GM18517 (cell line): ENCODE measurements around the gene FOSL2.

Experiments used
- ATAC-seq: cut with Tn5 transposase; IDR thresholded peaks from one replicate; pipeline ENCODE4 v1.9.1; 2021; ENCODE audit warnings: mild to moderate bottlenecking, moderate library complexity; ENCODE audit not compliant: unreplicated experiment

FOSL2 gene

DNA sequence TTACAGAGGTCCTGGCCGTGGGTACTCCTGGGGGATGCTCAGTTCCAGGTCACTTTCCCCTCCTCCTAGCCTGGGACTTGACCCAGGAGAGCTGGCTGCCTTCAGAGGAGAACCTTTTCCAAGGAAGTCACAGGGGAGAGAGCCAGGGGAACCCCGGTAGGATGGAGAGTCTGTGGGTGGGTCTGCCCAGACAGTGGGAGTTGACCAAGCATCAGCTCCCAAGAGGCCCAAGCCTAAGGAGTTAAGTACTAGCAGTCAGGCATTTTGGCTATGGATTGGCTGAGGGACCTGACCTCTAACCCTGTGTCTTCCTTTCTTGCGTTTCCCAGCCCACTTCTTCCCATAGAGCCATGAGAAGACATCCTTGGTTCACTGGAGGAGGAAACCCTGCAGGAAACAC is 54.4 kb downstream of the FOSL2 start:
- ATAC-seq = no peak

- ATAC-seq = no peak
Measured at GRCh38 chr2:28447943-28448792, 55.5 kb downstream of the FOSL2 start.

- no peak for ATAC-seq
Measured at GRCh38 chr2:28448793-28449100, 56.1 kb downstream of the FOSL2 start.

GRCh38 chr2:28449126-28449487 is 56.4 kb downstream of the FOSL2 start:
- no peak for ATAC-seq

- no peak for ATAC-seq
Measured at GRCh38 chr2:28449488-28450395, 57.1 kb downstream of the FOSL2 start.

GRCh38 chr2:28450901-28451565 is 58.4 kb downstream of the FOSL2 start:
- no peak for ATAC-seq

- ATAC-seq = no peak
Measured at GRCh38 chr2:28451793-28452533, 59.3 kb downstream of the FOSL2 start.

DNA sequence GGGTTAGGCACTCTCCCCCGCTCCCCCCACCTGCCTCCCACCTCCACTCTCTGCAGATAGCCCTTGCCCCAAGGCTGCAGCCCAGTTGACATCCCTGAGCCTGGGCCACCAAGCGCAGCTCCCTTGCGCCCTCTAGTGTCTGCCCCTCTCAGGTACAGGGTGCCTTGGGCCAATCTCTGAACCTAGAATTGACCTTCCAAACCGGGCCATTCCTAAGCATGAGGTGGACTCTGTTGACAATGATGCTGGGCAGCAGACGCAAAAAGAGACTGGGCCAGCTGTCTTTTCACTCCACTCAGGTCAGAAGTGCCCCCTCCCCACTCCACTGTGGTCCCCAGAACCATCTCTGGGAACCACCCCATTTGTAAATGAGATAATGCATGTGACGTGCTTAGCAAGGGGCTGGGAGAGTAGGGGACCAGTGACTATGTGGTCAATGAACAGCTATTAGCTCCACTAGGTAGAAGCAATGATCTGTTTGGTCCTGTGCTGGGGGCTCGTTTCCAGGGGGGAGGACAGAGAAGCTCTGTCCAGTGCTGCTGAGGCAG is 60.0 kb downstream of the FOSL2 start:
- ATAC-seq = no peak

- ATAC-seq = no peak
Measured at GRCh38 chr2:28453396-28453795, 60.7 kb downstream of the FOSL2 start.

DNA sequence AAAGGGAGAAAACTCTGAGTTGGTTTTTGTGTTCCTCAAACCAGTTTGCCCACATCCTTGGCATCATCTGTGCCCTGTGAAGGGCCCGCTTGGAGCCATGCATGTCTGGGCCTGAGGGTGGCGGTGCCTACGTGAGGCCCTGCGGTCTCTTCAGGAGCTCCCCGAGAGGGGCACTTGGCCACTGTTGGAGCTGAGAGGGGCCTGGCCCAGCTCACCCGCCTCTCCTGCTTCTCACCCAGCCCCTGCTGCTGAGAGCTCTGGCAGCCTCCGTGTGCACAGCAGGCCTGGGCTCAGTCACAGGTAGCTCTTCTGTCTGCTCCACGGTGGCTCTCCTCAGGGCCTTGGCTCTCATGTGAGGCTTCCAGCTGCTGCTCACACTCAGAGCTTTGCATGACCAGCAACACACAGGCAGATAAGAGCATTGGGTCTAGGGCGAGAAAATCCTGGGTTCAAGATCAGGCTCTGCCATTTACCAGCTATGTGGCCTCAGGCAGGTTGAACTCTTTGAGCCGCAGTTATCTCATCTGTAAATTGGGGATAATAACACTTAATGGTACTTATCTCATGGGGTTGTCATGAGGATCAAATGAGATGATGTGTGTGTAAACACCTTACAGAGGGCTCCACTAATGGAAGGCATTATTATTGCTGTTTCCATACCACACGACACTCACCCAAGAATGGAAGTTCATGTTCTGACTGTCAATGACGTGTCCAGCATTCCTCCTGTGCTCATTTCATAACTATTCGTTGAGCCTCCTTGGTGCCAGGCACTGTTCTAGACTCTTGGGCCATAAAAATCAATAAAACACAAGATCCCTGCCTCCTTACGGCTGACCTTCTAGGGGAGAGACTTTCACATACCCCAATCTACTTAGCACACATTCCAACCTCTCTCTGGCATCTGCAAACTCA is 61.6 kb downstream of the FOSL2 start:
- no peak for ATAC-seq

DNA sequence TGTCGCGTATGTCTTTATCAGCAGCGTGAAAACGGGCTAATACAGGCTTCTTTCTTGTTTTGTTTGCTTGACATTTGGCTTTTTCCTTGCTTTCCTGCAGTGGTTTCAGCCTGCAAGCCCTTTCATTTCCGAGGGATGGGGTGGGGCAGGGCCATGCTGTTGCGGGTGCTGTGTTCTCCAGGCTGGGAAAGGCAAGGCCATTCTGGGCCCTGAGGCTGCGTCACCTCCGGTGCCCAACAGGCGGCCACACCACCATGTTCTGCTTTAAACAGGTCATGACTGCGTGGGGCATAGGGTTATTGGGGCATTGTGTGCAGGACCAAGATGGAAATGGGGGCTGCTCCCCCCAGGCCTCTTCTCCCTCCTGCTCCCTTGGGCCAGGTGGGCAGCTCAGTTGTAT is 64.6 kb downstream of the FOSL2 start:
- ATAC-seq = no peak

DNA sequence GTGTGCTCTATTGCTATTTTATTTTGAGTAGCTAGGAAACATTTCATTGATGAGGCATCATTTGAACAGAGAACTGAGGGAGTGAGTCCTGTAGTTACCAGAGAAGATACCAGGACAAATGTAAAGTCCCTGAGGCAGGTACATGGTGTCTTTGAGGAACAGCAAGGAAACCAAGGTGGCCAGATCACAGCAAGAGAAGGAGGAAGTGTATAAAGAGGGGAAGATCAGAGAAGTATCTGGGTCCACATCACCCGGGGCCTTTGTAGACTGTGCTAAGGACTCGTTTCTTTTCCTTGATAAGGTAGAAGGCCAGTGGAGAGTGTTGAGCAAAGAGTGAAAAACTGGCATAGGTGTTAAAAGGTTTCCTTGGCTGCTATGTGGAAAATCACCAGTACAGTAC is 68.4 kb downstream of the FOSL2 start:
- no peak for ATAC-seq

- ATAC-seq = no peak
Measured at GRCh38 chr2:28462122-28462521, 69.5 kb downstream of the FOSL2 start.

DNA sequence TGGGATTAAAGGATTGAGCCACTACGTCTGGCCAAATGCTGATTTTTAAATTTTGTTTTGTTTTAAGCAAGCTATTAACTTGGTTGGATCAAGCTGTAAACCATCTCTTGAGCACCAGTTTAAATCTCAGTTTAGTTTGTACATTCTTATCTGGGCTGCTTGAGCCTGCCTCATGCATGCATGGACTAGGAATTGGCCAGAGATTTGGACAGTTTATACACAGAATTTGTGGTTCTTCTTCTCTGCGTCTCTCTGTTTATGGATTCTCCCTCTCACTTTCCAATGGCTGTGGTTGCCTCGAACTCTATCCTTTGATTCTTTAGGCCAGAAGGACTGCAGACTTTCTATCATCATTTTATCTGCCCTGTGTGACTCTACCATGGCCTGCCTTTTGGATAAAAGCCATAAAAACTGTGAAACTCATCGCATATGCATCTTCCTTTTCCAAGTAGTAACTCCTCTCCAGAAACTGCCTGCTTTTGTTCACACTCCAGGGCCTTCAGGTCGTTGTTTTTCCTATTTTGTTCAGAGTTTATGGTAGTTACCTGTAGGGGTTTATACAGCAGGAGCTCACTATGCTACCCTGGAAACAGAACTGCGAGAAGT is 70.7 kb downstream of the FOSL2 start:
- ATAC-seq = no peak

DNA sequence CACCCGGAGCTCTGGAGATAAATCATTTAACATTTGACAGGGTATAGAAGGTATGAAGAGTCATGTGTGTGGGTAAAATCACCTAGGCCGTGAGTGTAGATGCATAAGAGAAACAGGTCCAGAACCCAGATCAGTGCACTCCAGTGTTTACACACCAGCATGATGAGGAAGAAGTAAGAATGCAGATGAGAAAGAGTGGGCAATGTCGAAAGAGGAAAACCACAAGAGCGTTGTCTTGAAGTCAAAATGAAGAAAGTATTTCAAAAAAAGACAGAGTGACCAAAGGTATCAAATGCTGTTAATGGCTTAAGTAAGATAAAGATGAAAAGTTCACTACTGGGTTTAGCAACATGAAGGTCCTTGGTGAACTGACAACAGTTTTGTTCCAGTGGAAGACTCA is 71.2 kb downstream of the FOSL2 start:
- no peak for ATAC-seq

GRCh38 chr2:28465148-28465885 is 72.7 kb downstream of the FOSL2 start:
- no peak for ATAC-seq
